Choroid plexus epithelial cell (primary cell): ENCODE data around the gene RBM33.

Experiments
- DNase-seq: peaks from one replicate; pipeline ENCODE4 v3.0.0-alpha.2; 2010; ENCODE audit warnings: low read depth
- H3K4me3 ChIP-seq: 2 replicates; pipeline ENCODE4 v1.5.1; 2011; ENCODE audit warnings: low read depth, mild to moderate bottlenecking, control low read depth, low read length, moderate library complexity
- TF ChIP-seq, protein P1 (sequence below): conservative IDR thresholded peaks from 2 replicates; pipeline ENCODE4 v1.5.1; 2011; ENCODE audit warnings: low read depth, mild to moderate bottlenecking, control low read depth, inconsistent platforms, low read length, moderate library complexity

The RBM33 gene

DNA sequence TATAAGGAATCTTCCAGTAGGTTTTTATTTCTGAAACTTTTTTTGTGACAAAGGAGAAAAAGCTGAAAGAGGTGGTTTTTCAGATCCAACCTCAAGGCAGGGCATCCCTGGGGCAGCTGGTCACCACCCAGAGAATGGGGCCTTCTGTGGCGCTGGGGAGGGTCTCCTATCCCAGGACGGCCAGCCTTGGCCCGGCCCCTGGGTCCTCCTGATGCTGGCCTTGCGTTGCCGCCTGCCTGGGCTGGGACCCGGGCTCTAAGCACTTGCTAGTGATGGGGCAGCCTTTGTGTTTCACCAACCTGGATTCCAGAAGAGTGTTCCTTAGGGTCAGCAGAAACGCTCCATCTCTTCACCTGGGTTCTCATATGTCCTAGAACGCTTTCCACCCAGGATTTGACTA, 151.5 kb downstream of the RBM33 start:
- DNase-seq, result no peak
- no peak overlapping the region for H3K4me3 ChIP-seq
- TF ChIP-seq, protein P1, sequence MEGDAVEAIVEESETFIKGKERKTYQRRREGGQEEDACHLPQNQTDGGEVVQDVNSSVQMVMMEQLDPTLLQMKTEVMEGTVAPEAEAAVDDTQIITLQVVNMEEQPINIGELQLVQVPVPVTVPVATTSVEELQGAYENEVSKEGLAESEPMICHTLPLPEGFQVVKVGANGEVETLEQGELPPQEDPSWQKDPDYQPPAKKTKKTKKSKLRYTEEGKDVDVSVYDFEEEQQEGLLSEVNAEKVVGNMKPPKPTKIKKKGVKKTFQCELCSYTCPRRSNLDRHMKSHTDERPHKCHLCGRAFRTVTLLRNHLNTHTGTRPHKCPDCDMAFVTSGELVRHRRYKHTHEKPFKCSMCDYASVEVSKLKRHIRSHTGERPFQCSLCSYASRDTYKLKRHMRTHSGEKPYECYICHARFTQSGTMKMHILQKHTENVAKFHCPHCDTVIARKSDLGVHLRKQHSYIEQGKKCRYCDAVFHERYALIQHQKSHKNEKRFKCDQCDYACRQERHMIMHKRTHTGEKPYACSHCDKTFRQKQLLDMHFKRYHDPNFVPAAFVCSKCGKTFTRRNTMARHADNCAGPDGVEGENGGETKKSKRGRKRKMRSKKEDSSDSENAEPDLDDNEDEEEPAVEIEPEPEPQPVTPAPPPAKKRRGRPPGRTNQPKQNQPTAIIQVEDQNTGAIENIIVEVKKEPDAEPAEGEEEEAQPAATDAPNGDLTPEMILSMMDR, result no peak

GRCh38 chr7:155796381-155797261, 152.2 kb downstream of the RBM33 start:
- H3K4me3 ChIP-seq, result no peak overlapping the region
- DNase-seq, result peak; percentile 51
- TF ChIP-seq, protein P1, result peak; percentile 75

- TF ChIP-seq, protein P1, result no peak
- no peak overlapping the region for H3K4me3 ChIP-seq
- DNase-seq, result no peak
Observed at GRCh38 chr7:155797262-155798250, 153.1 kb downstream of the RBM33 start.

GRCh38 chr7:155798673-155799439, 154.4 kb downstream of the RBM33 start:
- DNase-seq, result no peak
- TF ChIP-seq, protein P1, result no peak
- no peak overlapping the region for H3K4me3 ChIP-seq

DNA sequence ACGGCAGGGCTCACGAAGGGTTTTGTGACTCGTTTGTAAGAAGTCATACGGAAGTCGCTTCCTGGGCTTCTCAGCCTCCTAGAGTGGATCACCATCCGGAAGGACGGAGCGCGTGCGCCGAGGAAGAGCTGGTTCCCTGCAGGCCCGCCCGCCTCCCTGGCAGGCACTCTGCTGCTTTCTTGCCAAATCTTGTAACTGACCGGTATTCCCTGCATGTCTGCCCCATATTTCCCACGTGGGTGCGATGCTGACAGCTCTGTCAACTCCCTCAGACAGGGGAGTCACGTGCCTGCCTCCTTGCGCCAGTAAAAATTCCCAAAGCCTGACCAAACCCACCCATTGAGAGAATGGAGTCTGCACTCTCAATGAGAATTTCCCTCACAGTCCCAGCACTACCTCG, 155.1 kb downstream of the RBM33 start:
- TF ChIP-seq, protein P1, result no peak
- peak; percentile 32 for DNase-seq
- H3K4me3 ChIP-seq, result no peak overlapping the region

GRCh38 chr7:155800301-155800700, 155.8 kb downstream of the RBM33 start:
- no peak overlapping the region for H3K4me3 ChIP-seq
- TF ChIP-seq, protein P1, result no peak
- no peak for DNase-seq
